Measurements from ENCODE around the gene INPP5B.

The INPP5B gene

DNA sequence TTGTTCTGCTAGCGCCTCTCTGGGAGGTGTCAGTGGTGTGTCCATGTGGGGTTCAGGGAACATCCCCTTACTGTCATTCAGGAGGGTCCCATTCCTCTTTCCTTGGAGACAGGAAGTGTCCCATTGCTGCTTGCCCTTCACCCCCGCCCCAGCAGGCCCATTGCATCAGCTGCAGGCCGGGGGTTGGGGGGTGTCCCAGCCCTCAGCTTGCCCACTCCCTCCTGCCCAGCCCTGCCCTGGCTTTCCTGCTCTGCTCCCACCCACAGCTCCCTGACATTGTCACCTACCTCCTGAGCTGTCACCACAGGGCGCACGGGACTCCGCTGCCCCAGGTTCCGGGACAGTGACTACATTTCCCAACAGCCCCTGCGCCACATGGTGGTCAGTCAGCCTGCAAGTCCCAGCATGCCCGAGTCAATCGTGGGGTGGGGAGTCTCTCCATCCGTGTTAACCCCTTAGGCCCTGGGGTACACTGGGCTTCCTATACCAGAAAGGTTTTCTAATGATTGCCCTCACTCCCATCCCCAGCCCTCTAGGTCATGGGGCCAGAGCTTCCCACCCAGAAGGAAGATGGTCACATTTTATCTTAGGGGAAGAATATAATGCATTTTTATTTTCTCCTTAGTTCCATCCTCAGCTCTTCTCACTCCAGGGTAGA lies at the start of gene INPP5B:
Gene INPP5B, minus strand, starts transcription at position 351 of the 658 bp plus-strand sequence. CDS start 745 bp downstream, outside the sequence.
- no peak for TF ChIP-seq CTCF (IDR thresholded peaks at IDR 0.05; ENCODE audit: low read depth, low read length)

GRCh38 chr1:37995751-37996345 lies 49.0 kb upstream of the INPP5B start:
- TF ChIP-seq CTCF (IDR thresholded peaks at IDR 0.05; ENCODE audit: low read depth, low read length) = no peak
- peak overlapping the region; percentile 46 for H3K4me3 ChIP-seq (ENCODE audit: low read depth, low read length)

More for the DNA sequence above, at the start of gene INPP5B:
- peak within 1 kb of the TSS; percentile 64 for H3K4me3 ChIP-seq (ENCODE audit: low read depth, low read length)

GRCh38 chr1:37994886-37995566 lies 48.2 kb upstream of the INPP5B start:
- TF ChIP-seq CTCF (IDR thresholded peaks at IDR 0.05; ENCODE audit: low read depth, low read length) = no peak
- H3K4me3 ChIP-seq (ENCODE audit: low read depth, low read length) = no peak overlapping the region

DNA sequence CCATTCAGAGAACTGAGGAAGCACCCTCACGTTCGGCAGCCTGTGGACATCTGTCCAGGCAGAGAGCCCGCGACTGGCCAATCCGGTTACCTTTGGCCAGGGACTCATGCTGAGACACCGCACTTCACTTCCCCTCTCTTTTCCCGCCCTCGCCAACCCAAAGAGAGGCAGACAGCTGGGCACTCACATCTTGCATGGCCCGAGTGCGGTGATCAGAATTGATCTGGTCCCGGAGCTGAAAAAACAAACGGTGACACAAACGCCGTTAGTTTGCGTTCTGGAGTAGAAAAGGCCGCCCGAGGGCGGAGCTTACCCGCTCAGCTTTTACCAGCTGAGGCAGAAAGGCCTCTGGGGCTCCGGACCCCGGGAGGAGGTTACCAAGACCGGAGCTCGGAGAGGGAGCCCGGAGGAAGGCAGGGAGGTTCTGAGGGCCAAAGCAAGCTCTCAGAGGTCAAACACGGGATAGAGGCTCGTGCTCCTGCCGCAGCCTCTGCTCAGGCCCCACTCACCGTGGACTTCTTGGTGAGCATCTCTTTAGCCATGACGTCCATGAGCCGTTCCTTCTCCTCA lies 42.6 kb upstream of the INPP5B start:
- TF ChIP-seq CTCF (IDR thresholded peaks at IDR 0.05; ENCODE audit: low read depth, low read length) = no peak
- H3K4me3 ChIP-seq (ENCODE audit: low read depth, low read length) = peak overlapping the region; percentile 96

DNA sequence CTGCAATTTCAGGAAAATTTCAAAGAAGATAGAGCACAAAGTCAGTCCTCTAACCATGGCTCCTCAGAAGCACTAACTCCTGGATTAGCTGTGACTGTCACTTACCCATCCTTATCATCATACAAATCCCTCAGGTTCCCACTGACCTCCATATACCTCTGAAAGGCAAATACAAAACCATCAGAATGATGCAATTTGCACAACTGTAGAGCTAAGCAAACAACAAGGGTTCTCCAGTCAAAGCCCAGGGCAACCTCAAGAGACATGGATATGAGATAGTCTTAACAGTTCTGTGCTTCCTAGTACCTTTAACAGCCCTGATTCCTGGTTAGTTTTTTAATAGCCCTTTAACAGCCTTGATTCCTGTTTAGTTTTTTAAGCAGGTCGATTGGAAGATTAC lies 40.8 kb upstream of the INPP5B start:
- TF ChIP-seq CTCF (IDR thresholded peaks at IDR 0.05; ENCODE audit: low read depth, low read length) = no peak
- no peak overlapping the region for H3K4me3 ChIP-seq (ENCODE audit: low read depth, low read length)

DNA sequence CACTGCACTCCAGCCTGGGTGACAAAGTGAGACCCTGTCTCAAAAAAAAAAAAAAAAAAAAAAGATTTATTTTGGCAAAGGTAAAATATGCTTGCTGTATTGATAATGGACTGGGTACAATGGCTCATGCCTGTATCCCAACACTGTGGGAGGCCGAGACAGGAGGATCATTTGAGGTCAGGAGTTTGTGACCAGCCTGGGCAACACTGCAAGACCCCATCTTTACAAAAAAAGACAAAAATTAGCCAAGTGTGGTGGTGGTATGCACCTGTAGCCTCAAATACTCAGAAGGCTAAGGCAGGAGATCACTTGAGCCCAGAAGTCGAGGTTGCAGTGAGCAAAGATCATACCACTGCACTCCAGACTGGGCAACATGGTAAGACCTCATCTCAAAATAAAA lies 36.7 kb upstream of the INPP5B start:
- no peak overlapping the region for H3K4me3 ChIP-seq (ENCODE audit: low read depth, low read length)
- TF ChIP-seq CTCF (IDR thresholded peaks at IDR 0.05; ENCODE audit: low read depth, low read length) = no peak

DNA sequence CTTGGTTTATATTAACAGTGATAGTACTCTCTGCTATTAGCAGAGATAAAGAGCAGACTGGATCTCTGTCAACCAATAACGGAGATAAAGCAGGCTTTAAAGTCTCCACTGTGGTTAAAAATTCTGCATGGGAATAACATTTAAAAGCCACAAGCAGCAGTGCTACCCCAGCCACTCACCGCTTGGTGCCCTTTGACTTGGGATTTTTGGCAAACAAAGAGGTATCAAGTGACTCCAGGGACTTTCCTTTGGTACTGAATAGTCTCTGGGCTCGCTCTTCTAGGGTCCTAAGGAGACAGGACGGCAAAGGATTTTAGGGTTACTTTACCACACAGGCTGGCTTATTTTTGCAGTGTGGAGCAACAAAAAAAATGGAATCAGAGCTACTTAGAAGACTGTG lies 31.7 kb upstream of the INPP5B start:
- TF ChIP-seq CTCF (IDR thresholded peaks at IDR 0.05; ENCODE audit: low read depth, low read length) = no peak
- H3K4me3 ChIP-seq (ENCODE audit: low read depth, low read length) = no peak overlapping the region

Measured in WI38 (cell line).